Measurements from ENCODE around the gene TNRC6A.

GRCh38 chr16:24753437-24753836, 24.0 kb downstream of the TNRC6A start:
- no peak for TF ChIP-seq EZH2phosphoT487 (IDR thresholded peaks at IDR 0.05)
- TF ChIP-seq CTCF (IDR thresholded peaks at IDR 0.05), result no peak
